ENCODE results near the gene GLT1D1.
A peak's percentile ranks its signal among the peaks of the same experiment; 100 is the strongest.

GLT1D1 gene

DNA sequence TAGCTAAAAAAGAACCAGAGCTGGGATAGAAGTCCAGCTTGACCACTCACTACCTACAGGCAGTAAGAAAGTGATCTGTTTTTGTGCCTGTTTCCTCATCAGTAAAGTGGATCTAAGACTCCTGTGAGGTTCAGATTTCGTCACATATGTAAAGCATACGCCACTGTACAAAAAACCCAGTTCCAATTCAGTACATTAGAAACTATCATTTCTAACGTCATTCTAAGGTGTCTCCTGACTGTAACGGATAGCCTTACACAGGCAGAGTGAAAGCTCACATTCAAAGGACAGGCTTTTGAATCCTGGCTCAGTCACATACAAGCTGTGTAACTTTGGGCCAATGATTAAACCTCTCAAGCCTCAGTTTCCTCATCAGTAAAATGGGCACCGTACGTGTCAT, 33.0 kb upstream of the GLT1D1 start:
- ChIA-PET POLR2A (interaction anchor here (1.0 to 4.0 kb wide), 5 partner anchors 9 to 30 kb away, joined by 3 to 32 read pairs (median 5); no protein-coding TSS in a partner anchor), CTCF (interaction anchor here (1.2 to 4.0 kb wide), 6 partner anchors 9 to 24 kb away, joined by 3 to 34 read pairs (median 4); no protein-coding TSS in a partner anchor)
- TF ChIP-seq, protein P1, sequence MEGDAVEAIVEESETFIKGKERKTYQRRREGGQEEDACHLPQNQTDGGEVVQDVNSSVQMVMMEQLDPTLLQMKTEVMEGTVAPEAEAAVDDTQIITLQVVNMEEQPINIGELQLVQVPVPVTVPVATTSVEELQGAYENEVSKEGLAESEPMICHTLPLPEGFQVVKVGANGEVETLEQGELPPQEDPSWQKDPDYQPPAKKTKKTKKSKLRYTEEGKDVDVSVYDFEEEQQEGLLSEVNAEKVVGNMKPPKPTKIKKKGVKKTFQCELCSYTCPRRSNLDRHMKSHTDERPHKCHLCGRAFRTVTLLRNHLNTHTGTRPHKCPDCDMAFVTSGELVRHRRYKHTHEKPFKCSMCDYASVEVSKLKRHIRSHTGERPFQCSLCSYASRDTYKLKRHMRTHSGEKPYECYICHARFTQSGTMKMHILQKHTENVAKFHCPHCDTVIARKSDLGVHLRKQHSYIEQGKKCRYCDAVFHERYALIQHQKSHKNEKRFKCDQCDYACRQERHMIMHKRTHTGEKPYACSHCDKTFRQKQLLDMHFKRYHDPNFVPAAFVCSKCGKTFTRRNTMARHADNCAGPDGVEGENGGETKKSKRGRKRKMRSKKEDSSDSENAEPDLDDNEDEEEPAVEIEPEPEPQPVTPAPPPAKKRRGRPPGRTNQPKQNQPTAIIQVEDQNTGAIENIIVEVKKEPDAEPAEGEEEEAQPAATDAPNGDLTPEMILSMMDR (IDR thresholded peaks at IDR 0.05; ENCODE audit: control extremely low read depth, extremely low read depth, low read depth, missing control alignments) = no peak
- DNase-seq (ENCODE audit: extremely low spot score) = no peak

DNA sequence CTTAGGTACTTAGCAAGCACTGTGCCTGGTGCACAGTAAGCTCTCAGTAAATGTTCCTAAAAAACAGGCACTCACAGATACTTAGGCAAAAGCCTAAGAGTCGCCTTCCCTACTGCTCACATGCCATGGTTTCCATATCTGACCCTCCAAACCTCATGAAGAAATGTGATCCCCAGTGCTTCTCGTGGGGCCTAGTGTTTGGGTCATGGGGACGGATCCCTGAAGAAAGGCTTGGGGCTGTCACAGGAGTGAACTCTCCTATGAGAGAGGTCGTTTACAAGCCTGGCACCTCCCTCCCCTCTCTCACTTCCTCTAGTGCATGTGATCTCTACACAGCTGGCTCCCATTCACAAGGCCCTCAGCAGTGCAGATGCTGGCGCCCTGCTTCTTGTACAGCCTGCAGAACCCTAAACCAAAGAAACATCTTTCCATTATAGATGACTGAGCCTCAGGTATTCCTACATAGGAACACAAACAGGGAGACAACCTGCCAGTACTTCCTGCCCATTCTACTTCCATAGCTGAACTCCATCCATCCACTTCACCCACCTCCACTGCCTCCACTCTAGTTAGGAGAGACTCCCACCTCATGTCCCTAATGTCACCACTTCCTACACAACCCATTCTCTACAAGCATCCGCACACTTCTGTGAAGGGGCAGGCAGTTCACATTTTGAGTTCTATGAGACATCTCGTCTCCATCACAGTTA, 32.4 kb upstream of the GLT1D1 start:
- ChIA-PET CTCF (interaction anchor here (1.0 to 4.0 kb wide), 7 partner anchors 10 to 25 kb away, joined by 3 to 34 read pairs (median 5); no protein-coding TSS in a partner anchor), POLR2A (interaction anchor here (1.0 to 4.0 kb wide), 4 partner anchors 10 to 31 kb away, joined by 3 to 32 read pairs (median 14); no protein-coding TSS in a partner anchor)
- peak; percentile 78 for DNase-seq (ENCODE audit: extremely low spot score)

DNA sequence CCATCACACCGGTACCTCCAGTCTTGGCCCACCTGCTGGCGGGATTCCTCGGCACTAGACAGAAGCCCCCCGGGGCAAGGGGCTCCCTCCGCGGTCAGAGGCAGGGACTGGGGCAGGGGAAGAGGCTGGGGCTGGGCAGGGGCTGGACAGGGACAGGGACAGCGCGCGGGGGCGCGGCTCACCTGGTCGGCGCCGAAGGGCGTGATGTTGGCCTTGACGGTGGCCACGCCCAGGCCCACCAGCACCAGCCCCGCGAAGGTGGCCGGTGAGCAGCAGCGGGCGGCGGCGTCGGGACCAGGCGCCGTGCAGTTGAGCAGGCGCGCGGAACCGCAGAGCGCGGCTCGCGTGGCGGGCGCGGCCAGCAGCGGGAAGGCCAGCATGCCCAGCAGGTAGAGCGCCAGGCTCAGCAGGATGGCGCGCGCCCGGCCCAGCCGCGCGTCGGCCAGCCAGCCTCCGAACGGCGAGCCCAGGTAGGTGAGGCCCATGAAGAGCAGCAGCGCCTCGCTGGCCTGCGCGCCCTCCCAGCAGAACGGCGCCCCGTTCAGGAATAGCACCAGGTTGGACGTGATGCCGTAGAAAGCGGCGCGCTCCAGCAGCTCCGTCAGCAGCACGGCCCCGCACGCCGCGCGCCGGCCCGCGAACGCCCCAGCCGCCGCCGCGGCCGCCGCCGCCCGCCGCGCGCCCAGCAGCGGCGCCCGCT, 29.9 kb upstream of the GLT1D1 start:
- POLR2A ChIA-PET = interaction anchor here (1.1 kb wide), 2 partner anchors 13 to 146 kb away, joined by 3 to 6 read pairs; no protein-coding TSS in a partner anchor

More for the DNA sequence above, 32.4 kb upstream of the GLT1D1 start:
- TF ChIP-seq, protein P1 (IDR thresholded peaks at IDR 0.05; ENCODE audit: control extremely low read depth, extremely low read depth, low read depth, missing control alignments) = no peak

DNA sequence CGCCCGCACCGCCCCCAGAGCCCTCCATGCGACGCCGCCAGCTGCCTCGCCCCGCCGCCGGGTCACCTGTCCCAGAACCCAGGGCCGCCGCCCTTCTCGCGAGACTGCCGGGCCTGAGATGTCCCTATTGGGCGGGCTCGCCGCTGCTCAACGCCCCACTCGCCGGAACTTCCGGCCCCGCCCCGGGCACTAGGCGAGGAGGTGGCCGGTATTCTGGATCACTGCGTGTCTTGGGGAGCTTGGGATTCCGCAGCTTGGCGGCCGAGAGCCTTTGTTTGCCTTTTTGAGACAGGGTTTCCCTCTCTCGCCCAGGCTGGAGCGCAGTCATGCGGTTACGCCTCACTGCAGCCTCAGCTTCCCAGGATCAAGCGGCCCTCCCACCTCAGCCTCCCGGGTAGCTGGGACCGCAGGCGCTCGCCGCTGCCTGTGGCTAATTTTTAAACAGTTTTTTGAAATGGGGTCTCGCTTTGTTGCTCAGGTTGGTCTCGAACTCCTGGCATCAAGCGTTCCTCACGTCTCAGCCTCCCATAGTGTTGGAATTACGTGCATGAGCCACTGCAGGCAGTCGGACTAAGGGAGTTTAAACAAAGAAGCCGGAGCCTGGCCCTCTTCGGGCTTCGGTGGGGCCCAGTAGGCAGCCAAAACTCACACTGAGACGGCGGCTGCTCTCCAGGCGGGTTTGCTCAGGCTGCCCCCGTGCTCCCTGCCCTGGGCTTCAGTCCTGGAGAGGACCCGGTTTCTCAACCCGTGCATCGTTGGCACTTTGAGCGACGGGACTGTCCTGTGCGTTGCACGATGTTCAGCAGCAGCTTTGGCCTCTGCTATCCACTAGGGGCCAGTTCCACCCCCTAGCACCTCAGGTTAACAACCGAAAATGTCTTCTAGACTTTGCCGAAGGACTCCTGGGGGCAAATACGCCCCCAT, 29.1 kb upstream of the GLT1D1 start, which contains the start of gene SLC15A4:
TSS of gene SLC15A4 (minus strand) at position 43 of the 924 bp plus-strand sequence. CDS start at position 28, 15 bp downstream.
- CTCF ChIA-PET = interaction anchor here (0.9 to 1.7 kb wide), 5 partner anchors 14 to 33 kb away, joined by 3 to 7 read pairs (median 4); no protein-coding TSS in a partner anchor
- TF ChIP-seq, protein P1 (IDR thresholded peaks at IDR 0.05; ENCODE audit: control extremely low read depth, extremely low read depth, low read depth, missing control alignments) = peak; percentile 26
- POLR2A ChIA-PET = interaction anchor here (0.9 to 1.1 kb wide), 2 partner anchors 14 to 16 kb away, joined by 3 to 6 read pairs; no protein-coding TSS in a partner anchor

More for the DNA sequence above, 29.9 kb upstream of the GLT1D1 start:
- CTCF ChIA-PET = interaction anchor here (0.9 to 1.7 kb wide), 5 partner anchors 13 to 33 kb away, joined by 3 to 7 read pairs (median 4); no protein-coding TSS in a partner anchor
- TF ChIP-seq, protein P1 (IDR thresholded peaks at IDR 0.05; ENCODE audit: control extremely low read depth, extremely low read depth, low read depth, missing control alignments) = no peak
- DNase-seq (ENCODE audit: extremely low spot score) = no peak

DNA sequence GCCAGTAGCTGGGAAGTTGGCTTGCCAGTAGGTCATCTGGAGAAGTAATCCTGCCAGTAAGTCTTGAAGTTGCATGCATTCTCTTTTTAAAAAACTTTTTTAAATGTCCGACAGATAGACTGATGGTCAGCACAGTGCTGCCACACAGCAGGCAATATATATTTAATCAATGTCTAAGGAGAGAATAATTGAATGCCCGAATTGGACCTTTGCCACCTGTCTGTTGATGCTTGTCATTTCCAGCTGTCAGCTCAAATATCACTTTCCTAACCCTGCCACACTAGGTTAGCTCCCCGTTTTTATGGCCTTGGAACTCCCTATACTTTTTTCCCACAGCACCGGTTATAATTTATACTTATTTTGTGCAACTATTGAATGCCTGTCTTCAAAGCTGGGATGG, 27.4 kb upstream of the GLT1D1 start:
- TF ChIP-seq, protein P1 (IDR thresholded peaks at IDR 0.05; ENCODE audit: control extremely low read depth, extremely low read depth, low read depth, missing control alignments) = no peak
- ChIA-PET CTCF (no interaction called here), POLR2A (no interaction called here)
- no peak for DNase-seq (ENCODE audit: extremely low spot score)

More for the DNA sequence above, 29.1 kb upstream of the GLT1D1 start, which contains the start of gene SLC15A4:
- DNase-seq (ENCODE audit: extremely low spot score) = peak; percentile 97

Measured in GM10248 (cell line).